Measurements from ENCODE around the gene TMEM134.

The TMEM134 gene

DNA sequence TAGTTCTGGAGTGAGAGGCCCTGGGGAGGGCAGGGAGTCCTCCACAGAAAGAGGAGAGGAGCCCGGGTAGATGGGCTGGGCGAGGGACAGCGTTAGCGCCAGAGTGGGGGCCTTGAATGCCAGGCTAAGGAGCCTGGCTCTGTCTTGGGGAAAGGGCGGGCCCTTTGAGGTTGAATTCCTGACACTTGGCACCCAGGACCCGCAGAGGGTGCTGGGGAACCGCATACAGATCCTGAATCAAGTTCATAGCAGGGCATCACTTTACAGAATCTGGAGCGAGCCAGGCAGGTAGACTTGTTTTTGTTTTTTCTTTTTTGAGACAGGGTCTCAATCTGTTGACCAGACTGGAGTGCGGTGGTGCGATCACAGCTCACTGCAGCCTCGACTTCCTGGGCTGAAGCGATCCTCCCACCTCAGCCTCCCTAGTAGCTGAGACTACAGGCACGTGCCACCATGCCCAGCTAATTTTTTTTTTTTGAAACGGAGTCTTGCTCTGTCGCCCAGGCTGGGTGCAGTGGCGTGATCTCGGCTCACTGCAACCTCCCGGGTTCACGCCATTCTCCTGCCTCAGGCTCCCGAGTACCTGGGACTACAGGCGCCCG lies 47.5 kb downstream of the TMEM134 start:
- peak overlapping the region; percentile 46 for H3K4me3 ChIP-seq (ENCODE audit: low read length)
- DNase-seq (ENCODE audit: low read depth): no peak
- TF ChIP-seq, protein P1, sequence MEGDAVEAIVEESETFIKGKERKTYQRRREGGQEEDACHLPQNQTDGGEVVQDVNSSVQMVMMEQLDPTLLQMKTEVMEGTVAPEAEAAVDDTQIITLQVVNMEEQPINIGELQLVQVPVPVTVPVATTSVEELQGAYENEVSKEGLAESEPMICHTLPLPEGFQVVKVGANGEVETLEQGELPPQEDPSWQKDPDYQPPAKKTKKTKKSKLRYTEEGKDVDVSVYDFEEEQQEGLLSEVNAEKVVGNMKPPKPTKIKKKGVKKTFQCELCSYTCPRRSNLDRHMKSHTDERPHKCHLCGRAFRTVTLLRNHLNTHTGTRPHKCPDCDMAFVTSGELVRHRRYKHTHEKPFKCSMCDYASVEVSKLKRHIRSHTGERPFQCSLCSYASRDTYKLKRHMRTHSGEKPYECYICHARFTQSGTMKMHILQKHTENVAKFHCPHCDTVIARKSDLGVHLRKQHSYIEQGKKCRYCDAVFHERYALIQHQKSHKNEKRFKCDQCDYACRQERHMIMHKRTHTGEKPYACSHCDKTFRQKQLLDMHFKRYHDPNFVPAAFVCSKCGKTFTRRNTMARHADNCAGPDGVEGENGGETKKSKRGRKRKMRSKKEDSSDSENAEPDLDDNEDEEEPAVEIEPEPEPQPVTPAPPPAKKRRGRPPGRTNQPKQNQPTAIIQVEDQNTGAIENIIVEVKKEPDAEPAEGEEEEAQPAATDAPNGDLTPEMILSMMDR (conservative IDR thresholded peaks at IDR 0.05; ENCODE audit: low read length): no peak

GRCh38 chr11:67420646-67421429 lies 48.2 kb downstream of the TMEM134 start:
- DNase-seq (ENCODE audit: low read depth): peak; percentile 81
- TF ChIP-seq, protein P1 (conservative IDR thresholded peaks at IDR 0.05; ENCODE audit: low read length): no peak
- peak overlapping the region; percentile 49 for H3K4me3 ChIP-seq (ENCODE audit: low read length)

DNA sequence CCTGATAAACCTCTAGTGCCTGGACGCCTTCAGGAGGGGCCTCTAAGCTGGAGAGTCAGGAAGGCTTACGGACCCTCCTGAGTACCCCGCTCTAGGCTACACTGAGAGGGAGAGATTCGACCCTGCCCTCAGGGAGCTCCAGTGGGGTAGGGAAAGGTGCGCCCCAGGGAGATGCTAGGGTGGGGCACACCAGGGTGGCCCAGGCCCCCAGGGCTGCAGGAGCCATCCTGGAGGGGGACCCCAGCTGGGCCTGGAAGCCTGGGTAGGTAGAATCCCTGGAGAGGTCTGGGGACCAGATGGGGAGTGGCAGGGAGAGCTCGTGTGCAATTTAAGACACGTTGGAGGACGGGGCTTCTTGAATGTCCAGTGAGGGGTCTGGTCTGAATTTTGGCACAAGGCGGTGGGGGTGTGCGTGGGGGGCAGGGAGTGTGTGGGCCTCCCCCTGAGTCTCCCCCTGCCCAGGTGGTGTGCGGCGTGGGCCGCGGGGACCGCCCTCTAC lies 48.9 kb downstream of the TMEM134 start:
- no peak for DNase-seq (ENCODE audit: low read depth)
- H3K4me3 ChIP-seq (ENCODE audit: low read length): peak overlapping the region; percentile 49
- TF ChIP-seq, protein P1 (conservative IDR thresholded peaks at IDR 0.05; ENCODE audit: low read length): no peak

DNA sequence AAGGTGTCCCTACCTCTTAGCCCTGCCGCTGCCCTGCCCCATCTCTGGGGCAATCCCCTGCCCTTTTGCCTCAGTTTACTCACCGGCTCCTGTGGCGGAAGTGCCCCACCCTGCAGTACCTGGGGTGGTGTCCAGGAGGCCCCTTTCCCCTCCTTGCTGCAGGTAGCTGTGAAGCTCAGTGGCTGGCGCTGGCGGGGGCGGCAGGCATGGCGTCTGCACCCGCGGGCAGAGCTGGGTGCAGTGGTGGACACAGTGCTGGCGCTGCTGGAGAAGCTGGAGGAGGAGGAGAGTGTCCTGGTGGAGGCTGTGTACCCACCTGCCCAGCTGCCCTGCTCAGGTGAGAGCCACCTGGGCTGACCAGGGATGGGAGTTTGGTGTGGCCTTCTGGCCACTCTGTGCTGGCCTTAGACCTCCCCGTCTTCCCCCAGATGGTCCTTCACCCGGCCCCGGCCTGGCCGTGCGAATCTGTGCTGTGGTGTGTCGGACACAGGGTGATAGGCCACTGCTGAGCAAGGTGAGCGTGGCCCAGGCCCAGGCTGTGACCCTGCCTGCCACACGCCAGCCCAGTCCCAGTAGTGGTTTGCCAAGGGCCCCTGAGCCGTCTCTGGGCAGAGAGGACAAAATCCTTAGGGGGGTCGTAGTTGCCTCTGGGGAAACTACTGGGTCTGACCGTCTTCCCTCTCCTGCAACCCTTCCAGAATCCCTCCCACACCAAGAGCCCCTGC lies 49.6 kb downstream of the TMEM134 start:
- TF ChIP-seq, protein P1 (conservative IDR thresholded peaks at IDR 0.05; ENCODE audit: low read length): no peak
- no peak for DNase-seq (ENCODE audit: low read depth)
- no peak overlapping the region for H3K4me3 ChIP-seq (ENCODE audit: low read length)

- TF ChIP-seq, protein P1 (conservative IDR thresholded peaks at IDR 0.05; ENCODE audit: low read length): no peak
- no peak for DNase-seq (ENCODE audit: low read depth)
- H3K4me3 ChIP-seq (ENCODE audit: low read length): no peak overlapping the region
These were observed 50.4 kb downstream of the TMEM134 start for GRCh38 chr11:67418476-67419281.

DNA sequence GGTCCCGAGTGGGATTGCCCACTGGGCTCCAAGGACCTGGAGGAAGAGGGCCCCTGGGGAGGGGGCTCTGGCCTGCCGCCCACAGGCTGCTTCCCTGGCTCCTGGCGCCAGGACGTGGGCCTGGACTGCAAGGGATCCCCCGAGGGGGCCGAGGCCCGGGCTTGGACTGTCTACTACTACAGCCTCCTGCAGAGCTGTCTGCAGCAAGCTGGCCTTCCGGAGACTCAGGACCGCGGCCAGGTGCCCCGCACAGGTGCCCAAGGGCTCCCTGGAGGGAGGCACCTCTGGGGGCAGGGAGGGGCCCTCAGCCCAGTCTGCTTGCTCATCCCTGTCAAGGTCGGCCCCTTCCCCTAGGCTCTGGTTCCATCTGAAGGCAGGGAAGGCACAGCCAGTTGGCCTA lies 51.6 kb downstream of the TMEM134 start:
- DNase-seq (ENCODE audit: low read depth): no peak
- TF ChIP-seq, protein P1 (conservative IDR thresholded peaks at IDR 0.05; ENCODE audit: low read length): no peak
- H3K4me3 ChIP-seq (ENCODE audit: low read length): no peak overlapping the region

All from AG10803 (cell line).